Left hindlimb (tissue), 1 donor: ENCODE data around the gene CHMP4B.

Experiments used
- DNase-seq: peaks from one replicate; pipeline ENCODE4 v3.0.0-alpha.2; 2018

The CHMP4B gene

GRCh38 chr20:33866398-33867100 is 55.4 kb downstream of the CHMP4B start:
- no peak for DNase-seq

GRCh38 chr20:33868042-33868441 is 56.9 kb downstream of the CHMP4B start:
- no peak for DNase-seq

DNA sequence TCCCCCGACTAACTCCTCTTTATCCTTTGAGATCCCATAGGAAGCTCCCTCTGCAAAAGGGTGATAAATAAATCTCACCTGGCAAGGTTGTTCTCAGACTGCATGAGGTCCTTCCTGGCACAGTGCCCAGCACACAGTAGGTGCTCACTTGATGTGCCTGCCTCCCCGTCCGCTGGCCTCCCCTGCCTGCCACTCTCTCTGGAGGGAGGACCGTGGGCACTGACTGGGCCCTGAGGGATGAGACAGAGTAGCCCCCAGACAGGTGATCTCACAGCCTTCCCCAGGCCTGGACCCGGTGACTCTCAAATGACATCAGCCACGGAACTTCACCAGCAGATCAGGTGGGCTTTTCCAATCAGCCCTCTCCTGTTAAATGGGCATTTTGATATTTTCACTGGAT is 57.4 kb downstream of the CHMP4B start:
- no peak for DNase-seq

GRCh38 chr20:33869283-33869682 is 58.1 kb downstream of the CHMP4B start:
- no peak for DNase-seq

DNA sequence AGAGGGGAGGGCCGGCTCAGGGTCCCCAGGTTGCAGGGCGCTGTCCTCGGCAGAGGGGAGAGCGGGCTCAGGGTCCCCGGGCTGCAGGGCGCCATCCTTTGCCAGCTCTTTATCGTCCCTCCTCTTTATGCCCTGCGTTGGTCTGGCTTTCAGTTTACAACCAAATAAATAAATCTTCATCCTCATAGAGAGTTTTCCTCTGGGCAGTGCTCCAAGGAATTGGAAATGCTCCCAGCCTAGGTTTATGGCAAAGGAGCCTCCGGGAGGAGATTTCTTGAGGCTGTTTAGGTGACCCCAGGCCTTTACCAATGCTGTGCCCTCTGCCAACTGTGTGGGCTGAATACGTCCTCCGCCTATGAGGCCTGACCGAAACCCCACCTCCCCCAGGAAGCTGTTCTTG is 60.2 kb downstream of the CHMP4B start:
- DNase-seq, result no peak

GRCh38 chr20:33874129-33874528 is 63.0 kb downstream of the CHMP4B start:
- DNase-seq, result no peak

DNA sequence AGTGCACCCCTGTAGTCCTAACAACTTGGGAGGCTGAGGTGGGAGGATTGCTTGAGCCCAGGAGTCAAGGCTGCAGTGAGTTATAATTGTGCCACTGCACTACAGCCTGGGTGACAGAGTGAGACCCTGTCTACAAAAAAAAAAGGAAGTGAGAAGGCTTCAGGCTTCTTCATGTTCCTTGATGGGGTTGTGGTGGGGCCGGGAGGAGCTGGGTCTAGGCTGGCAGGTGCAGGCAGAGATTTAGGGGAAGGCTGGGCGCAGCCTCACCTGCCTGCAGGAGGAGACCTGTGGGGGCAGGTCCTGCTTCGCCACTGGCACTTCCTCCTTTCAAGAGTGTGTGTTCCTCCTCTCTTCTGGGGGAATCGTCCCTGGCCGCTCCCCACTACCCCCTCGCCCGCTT is 63.9 kb downstream of the CHMP4B start:
- no peak for DNase-seq

- no peak for DNase-seq
Observed at GRCh38 chr20:33875534-33876026, 64.4 kb downstream of the CHMP4B start.

DNA sequence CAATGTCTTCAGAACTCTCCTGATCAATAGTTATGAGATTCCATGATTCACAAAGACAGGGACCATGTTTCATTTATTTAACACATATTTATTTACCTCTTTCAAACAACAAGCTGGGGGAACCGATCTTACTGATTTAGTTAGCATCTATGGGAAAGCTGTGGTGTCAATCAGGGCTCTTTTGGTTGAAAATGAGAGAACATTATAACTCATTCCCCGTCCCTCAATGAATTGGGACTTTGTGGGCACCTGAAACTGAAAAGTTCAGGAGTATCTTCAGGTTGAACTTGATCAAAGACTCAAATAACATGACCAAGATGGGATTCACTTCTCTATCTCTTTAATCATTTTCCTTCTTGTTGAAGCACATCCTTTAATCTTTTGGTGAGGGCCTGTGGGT is 67.4 kb downstream of the CHMP4B start:
- no peak for DNase-seq

DNA sequence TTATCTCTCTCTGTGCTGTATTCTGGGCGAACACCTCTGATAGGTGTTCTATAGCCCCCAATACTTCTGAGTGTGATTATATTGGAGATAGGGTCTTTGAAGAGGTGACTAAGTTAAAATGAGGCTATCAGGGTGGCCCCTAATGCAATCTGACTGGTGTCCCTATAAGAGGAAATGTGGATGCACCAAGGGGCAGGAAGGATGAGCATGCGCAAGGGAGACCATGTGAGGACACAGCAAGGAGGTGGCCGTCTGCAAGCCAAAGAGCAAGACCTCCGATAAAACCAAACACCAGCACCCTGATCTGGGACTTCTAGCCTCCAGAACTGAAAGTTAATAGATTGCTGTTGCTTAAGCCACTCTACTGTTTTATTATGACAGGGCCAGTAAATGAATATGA is 69.2 kb downstream of the CHMP4B start:
- DNase-seq, result no peak

- no peak for DNase-seq
Observed at GRCh38 chr20:33881989-33882388, 70.8 kb downstream of the CHMP4B start.

DNA sequence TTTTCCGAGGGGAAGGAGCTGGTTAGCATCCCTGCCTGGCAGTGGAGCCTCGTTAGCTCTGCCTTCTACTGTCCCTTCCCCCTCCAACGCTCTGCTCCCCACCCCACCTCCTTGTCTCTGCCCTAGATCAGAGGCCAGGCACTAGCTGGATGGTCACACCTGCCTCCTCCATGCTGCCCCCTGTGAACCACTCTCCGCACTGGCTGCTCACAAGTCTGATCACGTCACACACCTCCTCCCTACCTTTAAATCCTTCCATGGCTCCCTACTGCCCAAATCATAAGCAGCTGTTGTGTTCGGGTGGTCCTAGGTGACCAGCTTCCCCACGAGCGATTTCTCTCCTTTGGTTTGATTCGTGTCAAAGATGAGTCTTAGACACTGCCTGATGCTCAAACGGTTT is 71.3 kb downstream of the CHMP4B start:
- no peak for DNase-seq

DNA sequence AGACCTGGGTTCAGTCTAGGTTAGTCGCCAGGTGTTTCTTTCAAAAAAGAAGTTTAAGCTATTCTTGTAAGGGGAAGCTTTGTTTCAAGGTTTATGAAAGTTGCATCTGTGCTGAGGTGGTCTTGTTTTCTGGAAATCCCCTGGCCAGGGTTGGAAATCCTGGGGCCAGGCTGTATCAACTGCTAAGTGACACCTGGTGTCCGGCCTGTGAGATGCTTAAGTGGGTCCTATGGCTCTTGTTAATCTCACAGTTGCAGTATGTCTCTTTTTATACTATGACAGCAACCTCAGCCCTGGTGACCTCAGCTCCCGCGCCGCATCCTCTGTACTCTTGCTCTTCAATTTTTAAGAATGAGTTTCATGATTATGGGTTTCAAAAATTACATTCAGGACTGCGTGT is 72.0 kb downstream of the CHMP4B start:
- no peak for DNase-seq

- no peak for DNase-seq
Observed at GRCh38 chr20:33884633-33885032, 73.5 kb downstream of the CHMP4B start.

DNA sequence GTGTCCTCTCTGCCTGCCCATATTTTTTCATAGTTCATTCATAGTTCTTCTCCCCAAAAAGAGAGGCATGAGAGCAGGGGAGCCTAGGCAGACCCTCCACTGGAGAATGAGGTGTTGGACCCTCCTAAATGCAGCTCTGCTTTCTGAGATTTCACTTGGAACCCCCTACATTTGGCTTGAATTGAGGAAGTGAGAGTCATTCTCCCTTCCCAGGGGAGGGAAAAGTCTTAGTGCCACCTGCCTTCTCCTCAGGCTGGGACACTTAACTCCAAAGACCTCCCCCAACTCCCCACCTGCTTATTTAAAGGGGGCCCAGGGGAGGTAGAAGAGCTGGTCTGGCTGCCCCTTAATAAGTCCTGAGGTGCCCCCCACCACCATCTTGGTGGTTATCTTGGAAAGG is 78.2 kb downstream of the CHMP4B start:
- no peak for DNase-seq

DNA sequence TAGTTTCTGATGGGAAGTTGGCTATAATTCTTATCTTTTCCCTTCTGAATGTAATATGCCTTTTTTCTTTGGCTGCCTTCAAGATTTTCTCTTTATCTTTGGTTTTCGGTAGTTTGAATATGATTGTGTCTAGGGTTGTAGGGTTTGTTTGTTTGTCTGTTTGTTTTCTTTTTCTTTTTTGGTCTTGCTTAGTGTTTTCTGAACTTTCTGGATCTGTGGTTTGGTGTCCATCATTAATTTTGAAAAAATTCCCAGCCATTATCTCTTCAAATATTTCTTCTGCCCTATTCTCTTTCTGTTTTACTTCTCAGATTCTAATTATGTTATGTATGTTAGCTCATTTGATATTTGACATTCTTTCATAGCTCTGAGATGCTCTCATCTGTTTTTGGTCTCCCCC is 79.4 kb downstream of the CHMP4B start:
- no peak for DNase-seq

DNA sequence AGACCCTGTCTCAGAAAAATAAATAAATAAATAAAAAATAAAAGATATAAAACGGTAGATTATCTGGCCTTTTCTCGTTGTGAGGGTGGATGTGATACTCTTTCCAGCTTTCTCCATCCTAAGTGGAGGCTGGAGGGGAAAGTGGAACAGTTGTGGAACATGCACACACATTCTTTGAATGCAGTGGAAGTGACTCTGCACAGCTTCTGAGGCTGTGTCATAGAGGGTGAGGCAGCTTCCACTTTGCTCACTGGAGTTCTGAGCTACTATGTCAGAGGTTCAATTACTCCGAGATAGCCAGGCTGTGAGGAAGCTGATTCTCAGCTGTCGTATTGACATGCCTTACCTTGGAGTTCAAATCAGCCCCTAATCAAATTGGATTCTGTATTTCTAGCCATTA is 82.2 kb downstream of the CHMP4B start:
- DNase-seq, result no peak

DNA sequence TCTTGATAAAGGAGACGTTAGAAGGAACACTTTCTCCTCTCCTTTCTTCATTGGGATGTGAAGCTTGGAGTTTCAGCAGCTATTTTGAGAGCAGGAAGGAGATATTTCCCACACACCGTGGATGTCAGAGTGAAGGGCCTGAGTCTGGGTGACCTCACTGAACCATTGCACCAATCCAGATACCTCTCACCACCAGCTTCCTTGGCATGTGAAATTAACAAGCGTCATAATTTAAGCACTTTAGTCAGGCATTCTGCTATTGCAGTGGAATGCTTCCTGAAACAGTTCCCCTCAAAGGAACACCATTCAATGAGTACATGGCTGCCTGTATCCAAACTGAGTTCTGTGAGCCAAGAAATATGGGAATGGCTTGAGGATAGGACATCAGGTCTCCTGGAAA is 83.7 kb downstream of the CHMP4B start:
- no peak for DNase-seq

DNA sequence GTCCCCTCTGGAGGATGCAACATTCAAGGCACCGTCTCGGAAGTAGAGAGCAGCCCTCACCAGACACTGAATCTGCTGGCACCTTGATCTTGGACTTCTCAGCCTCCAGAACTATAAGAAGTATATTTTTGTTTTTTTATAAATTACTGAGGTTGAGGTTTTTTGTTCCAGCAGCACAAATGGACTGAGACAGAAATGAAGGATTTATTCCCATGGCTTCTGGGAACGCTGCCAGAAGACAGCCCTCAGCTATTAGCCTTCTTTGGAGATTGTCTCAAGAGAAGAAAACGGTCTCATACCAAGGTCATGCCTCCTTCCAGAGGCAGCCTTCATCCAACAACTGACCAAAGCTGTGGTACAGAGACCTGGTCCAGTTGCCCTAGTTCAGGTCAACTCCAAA is 85.4 kb downstream of the CHMP4B start:
- no peak for DNase-seq

DNA sequence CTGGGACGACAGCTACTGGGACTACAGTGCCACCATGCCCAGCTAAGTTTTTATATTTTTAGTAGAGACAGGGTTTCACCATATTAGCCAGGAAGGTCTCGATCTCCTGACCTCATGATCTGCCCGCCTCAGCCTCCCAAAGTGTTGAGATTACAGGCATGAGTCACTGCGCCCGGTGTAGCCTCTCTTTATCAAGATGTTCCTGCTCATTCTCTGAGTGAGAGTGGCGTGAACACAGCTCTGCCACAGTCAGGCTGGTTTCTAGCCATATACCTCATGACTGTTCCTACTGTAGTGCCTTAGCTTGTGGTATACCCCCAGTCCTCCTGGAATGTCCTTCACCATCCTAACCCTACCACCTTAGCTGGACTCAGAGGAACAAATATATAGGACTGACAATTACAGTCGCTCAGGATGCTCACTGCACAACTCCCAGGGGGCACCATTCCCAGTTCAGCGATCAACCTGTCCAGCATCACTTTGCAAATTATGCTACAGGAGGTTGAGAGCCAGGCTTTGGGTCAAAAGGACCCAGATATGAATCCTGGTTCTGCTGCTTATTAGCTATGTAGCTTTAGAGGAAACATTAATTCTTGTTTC is 86.3 kb downstream of the CHMP4B start:
- DNase-seq, result no peak

DNA sequence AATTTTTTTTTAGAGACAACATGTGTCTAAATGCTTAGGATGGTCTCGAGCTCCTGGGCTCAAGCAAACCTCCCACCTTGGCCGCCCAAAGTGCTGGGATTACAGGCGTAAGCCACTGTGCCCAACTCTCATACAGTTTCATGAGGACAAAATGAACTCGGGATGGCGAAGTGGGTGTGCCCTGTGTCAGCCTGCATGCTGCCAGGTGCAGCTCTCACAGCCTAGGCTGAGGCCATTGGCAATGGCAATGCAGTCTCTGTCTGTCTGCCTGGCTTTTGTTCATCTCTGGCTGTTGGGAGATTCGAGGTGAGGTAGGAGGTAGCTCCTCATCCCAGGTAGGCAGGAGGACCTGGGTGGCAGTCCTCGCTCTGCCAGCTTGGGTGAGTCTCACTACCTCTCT is 88.0 kb downstream of the CHMP4B start:
- DNase-seq, result no peak

DNA sequence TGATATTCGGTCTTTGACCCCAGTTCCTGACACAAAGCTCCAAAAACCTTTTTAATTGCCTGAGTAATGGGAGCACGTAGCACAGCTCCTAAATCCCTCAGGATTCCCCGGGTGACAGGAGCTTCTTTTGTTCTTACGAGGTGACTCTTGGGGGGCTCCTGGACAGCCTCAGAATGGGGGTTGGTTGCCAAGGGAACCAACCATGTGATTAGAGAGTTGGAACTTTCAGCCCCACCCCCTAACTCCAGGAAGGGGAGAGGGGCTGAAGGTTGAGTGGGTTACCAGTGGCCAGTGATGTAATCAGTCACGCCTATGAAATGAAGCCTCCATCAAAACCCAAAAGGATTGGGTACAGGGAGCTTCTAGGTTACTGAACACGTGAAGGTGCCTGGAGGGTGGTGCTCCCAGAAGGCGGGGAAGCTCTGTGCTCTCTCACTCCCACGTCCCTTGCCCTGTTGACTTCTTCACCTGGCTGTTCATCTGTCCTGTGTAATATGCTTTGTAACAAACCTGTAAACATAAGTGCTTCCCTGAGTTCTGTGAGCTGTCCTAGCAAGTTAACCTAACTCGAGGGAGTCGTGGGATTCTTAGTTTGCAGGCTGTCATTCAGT is 89.5 kb downstream of the CHMP4B start:
- DNase-seq, result no peak

DNA sequence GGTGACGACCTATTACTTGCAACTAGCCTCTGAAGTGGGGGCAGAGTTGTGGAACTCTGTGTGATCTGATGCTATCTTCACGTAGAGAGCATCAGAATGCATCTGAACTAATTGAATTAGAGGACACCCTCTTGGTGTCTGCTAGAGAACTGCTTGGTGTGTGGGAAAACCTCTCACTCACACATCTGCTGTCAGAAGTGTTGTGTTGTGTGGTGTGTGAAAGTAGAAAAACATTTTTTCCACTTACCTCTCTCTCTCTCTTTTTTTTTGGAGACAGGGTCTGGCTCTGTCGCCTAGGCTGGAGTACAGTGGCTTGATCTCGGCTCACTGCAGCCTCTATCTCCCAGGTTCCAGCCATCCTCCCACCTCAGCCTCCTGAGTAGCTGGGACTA is 90.0 kb downstream of the CHMP4B start:
- DNase-seq, result no peak

DNA sequence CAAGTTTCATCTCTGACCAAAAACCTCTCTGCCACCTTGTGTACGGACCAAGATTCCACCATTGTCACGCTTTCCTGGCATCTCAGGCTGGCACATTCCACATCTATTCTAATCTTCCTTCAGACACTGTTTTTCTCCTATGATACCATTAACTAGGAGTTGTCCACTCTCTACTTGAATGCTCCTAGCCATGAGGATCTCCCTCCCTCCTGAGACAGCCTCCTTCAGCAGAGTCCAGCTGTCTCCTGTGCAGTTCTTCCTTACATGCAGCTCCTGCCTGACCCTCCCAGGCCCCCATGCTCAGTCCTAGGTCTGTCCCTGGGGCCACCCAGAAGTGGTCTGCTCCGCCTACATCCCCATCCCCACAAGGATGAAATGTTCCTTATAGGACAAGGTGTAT is 90.9 kb downstream of the CHMP4B start:
- no peak for DNase-seq
